ENCODE data around the gene ADGRL3. TPM values are rescaled to one million over a fixed set of nuclear protein-coding genes. Genes with fewer than 3 reads are reported as not detected.

The ADGRL3 gene
- total RNA-seq, 2 experiments from 2014 or later, result not detected

DNA sequence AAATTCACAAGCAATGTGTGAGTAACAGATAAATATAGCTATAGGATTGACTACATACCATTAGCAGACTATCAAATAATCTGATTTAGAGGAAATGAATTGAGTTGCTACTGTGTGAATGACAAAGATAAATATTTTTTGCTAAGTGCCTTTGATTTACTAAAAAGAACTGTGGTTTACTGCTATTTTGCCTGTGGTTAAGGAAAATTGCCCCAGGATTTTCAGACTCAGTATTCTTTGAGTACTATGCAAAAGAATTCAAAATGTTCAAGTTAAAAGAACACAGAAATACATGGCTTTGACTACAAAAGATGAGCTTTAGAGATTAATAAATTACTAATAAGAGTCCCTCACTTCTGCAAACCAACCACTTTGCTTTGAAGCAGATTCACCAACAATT, 853.8 kb downstream of the ADGRL3 start:
- intact Hi-C loops (cut with micrococcal nuclease; ENCODE audit: unreplicated experiment), result no loop called here
- POLR2A ChIA-PET, result no interaction called here
- CTCF ChIA-PET (ENCODE audit: unreplicated experiment), result no interaction called here

DNA sequence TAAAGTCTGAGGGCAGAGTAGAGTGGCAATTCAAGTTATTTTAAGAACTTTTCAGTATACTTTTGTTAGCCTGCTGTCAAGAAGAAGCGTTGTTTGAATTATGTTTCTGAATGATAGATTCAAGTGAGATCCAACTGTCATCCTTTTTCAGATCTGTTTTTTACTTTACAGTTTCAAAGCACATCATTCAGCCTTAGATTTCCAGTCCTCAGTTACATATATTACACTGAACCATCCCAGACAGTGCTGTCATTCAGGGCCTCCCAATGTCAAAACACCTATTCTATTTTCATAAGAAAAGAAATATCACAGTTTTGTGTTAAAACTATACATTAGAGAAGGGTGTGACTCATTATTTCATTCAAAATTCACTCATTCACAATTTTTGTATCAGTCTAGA, 856.9 kb downstream of the ADGRL3 start:
- BruUV-seq (replicated peaks), result no TSS peak
- 0 out of 2 replicates have a peak, but pooled peaks cover 4% of the 10 kb centered on the region for H3K9me2 ChIP-seq (ENCODE audit: insufficient read depth, low read length)
- no peak overlapping the region for H3K4me3 ChIP-seq (ENCODE audit: low read depth, low read length, poor library complexity, severe bottlenecking)
- no peak for DNase-seq (ENCODE audit: low spot score)
- no peaks in the 10 kb centered on the region for H3K9me3 ChIP-seq (ENCODE audit: low read length)
- H3K4me1 ChIP-seq (ENCODE audit: insufficient read depth, low read length, poor library complexity, severe bottlenecking), result no peaks in the 10 kb centered on the region
- no peaks in the 10 kb centered on the region for H3K36me3 ChIP-seq (ENCODE audit: insufficient read depth, low read length)
- ChIA-PET POLR2A (no interaction called here), CTCF (ENCODE audit: unreplicated experiment) (no interaction called here)
- no peak overlapping the region for H2AFZ ChIP-seq (ENCODE audit: low read length)
- no peak overlapping the region for H3K4me2 ChIP-seq (ENCODE audit: low read length)
- TF ChIP-seq, protein P1, sequence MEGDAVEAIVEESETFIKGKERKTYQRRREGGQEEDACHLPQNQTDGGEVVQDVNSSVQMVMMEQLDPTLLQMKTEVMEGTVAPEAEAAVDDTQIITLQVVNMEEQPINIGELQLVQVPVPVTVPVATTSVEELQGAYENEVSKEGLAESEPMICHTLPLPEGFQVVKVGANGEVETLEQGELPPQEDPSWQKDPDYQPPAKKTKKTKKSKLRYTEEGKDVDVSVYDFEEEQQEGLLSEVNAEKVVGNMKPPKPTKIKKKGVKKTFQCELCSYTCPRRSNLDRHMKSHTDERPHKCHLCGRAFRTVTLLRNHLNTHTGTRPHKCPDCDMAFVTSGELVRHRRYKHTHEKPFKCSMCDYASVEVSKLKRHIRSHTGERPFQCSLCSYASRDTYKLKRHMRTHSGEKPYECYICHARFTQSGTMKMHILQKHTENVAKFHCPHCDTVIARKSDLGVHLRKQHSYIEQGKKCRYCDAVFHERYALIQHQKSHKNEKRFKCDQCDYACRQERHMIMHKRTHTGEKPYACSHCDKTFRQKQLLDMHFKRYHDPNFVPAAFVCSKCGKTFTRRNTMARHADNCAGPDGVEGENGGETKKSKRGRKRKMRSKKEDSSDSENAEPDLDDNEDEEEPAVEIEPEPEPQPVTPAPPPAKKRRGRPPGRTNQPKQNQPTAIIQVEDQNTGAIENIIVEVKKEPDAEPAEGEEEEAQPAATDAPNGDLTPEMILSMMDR (conservative IDR thresholded peaks at IDR 0.05; ENCODE audit: low read length), result no peak
- TF ChIP-seq EZH2phosphoT487 (IDR thresholded peaks at IDR 0.05; ENCODE audit: borderline replicate concordance, low read depth, low read length), result no peak
- intact Hi-C loops (cut with micrococcal nuclease; ENCODE audit: unreplicated experiment), result no loop called here
- no peaks in the 10 kb centered on the region for H4K20me1 ChIP-seq (ENCODE audit: insufficient read depth, low read length)
- no peaks in the 10 kb centered on the region for H3K79me2 ChIP-seq (ENCODE audit: insufficient read depth, low read depth, low read length)
- H3K27ac ChIP-seq (ENCODE audit: low read depth, low read length, poor library complexity, severe bottlenecking), result no peak overlapping the region

More for the DNA sequence above, 853.8 kb downstream of the ADGRL3 start:
- no peaks in the 10 kb centered on the region for H3K79me2 ChIP-seq (ENCODE audit: insufficient read depth, low read depth, low read length)
- no peaks in the 10 kb centered on the region for H3K36me3 ChIP-seq (ENCODE audit: insufficient read depth, low read length)
- H2AFZ ChIP-seq (ENCODE audit: low read length), result no peak overlapping the region
- BruUV-seq (replicated peaks), result no TSS peak
- H3K4me2 ChIP-seq (ENCODE audit: low read length), result no peak overlapping the region
- no peak for DNase-seq (ENCODE audit: low spot score)
- no peaks in the 10 kb centered on the region for H3K9me3 ChIP-seq (ENCODE audit: low read length)
- H3K4me3 ChIP-seq (ENCODE audit: low read depth, low read length, poor library complexity, severe bottlenecking), result no peak overlapping the region
- H3K4me1 ChIP-seq (ENCODE audit: insufficient read depth, low read length, poor library complexity, severe bottlenecking), result no peaks in the 10 kb centered on the region
- H3K9me2 ChIP-seq (ENCODE audit: insufficient read depth, low read length), result 0 out of 2 replicates have a peak, but pooled peaks cover 4% of the 10 kb centered on the region
- no peaks in the 10 kb centered on the region for H4K20me1 ChIP-seq (ENCODE audit: insufficient read depth, low read length)
- H3K27ac ChIP-seq (ENCODE audit: low read depth, low read length, poor library complexity, severe bottlenecking), result no peak overlapping the region
- TF ChIP-seq, protein P1 (conservative IDR thresholded peaks at IDR 0.05; ENCODE audit: low read length), result no peak
- TF ChIP-seq EZH2phosphoT487 (IDR thresholded peaks at IDR 0.05; ENCODE audit: borderline replicate concordance, low read depth, low read length), result no peak

DNA sequence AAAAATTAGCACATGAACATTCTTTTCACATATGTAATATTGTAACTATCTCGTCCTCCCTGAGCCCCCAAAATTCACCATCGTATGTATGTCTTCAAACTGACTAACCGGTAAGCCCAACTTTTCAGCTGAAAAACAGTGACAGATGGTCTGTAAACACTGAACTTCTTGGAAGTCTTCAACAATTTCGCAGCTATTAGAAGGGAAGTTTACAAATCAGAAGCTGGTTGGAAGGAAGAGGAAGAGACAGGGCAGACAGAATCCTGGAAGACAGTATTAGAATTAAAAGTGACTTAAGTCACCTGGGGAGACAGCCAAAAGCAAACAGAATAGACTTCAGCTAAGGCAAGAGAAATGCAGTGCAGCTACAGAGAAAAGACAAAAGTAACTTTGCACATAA, 858.4 kb downstream of the ADGRL3 start:
- CTCF ChIA-PET (ENCODE audit: unreplicated experiment), result no interaction called here
- Histone ChIP-seq H2AFZ (ENCODE audit: low read length) (no peak overlapping the region), H3K27ac (ENCODE audit: low read depth, low read length, poor library complexity, severe bottlenecking) (no peak overlapping the region), H3K4me1 (ENCODE audit: insufficient read depth, low read length, poor library complexity, severe bottlenecking) (no peaks in the 10 kb centered on the region), H3K36me3 (ENCODE audit: insufficient read depth, low read length) (no peaks in the 10 kb centered on the region), H3K9me3 (ENCODE audit: low read length) (no peaks in the 10 kb centered on the region), H3K9me2 (ENCODE audit: insufficient read depth, low read length) (0 out of 2 replicates have a peak, but pooled peaks cover under 1% of the 10 kb centered on the region), H3K4me3 (ENCODE audit: low read depth, low read length, poor library complexity, severe bottlenecking) (no peak overlapping the region), H4K20me1 (ENCODE audit: insufficient read depth, low read length) (no peaks in the 10 kb centered on the region), H3K4me2 (ENCODE audit: low read length) (no peak overlapping the region), H3K79me2 (ENCODE audit: insufficient read depth, low read depth, low read length) (no peaks in the 10 kb centered on the region)
- POLR2A ChIA-PET, result interaction anchor here (0.6 kb wide), 1 partner anchor 581 kb away, joined by 3 read pairs; no protein-coding TSS in a partner anchor
- intact Hi-C loops (cut with micrococcal nuclease; ENCODE audit: unreplicated experiment), result no loop called here
- BruUV-seq (replicated peaks), result no TSS peak
- no peak for DNase-seq (ENCODE audit: low spot score)
- TF ChIP-seq EZH2phosphoT487 (IDR thresholded peaks at IDR 0.05; ENCODE audit: borderline replicate concordance, low read depth, low read length), result no peak
- TF ChIP-seq, protein P1 (conservative IDR thresholded peaks at IDR 0.05; ENCODE audit: low read length), result no peak

Measured in OCI-LY7 (cell line).